Smooth muscle cell of trachea (primary cell): Measurements from ENCODE around the gene VN1R2. TPM values are rescaled to one million over a fixed set of nuclear protein-coding genes. Genes with fewer than 3 reads are reported as not detected.

Experiments
- total RNA-seq: library from RNA; depleted of rRNA; stranded (reverse); fragments of >200 nt; gene quantifications from 2 replicates; pipeline ENCODE4 v1.2.1, GENCODE V29; 2014

Gene VN1R2
- not detected in 2 replicates for total RNA-seq

GRCh38 chr19:53257715-53258342 lies at the start of gene VN1R2:
Gene VN1R2, plus strand, starts transcription at chr19:53258292. Its CDS starts 84 bp downstream, at chr19:53258376.

DNA sequence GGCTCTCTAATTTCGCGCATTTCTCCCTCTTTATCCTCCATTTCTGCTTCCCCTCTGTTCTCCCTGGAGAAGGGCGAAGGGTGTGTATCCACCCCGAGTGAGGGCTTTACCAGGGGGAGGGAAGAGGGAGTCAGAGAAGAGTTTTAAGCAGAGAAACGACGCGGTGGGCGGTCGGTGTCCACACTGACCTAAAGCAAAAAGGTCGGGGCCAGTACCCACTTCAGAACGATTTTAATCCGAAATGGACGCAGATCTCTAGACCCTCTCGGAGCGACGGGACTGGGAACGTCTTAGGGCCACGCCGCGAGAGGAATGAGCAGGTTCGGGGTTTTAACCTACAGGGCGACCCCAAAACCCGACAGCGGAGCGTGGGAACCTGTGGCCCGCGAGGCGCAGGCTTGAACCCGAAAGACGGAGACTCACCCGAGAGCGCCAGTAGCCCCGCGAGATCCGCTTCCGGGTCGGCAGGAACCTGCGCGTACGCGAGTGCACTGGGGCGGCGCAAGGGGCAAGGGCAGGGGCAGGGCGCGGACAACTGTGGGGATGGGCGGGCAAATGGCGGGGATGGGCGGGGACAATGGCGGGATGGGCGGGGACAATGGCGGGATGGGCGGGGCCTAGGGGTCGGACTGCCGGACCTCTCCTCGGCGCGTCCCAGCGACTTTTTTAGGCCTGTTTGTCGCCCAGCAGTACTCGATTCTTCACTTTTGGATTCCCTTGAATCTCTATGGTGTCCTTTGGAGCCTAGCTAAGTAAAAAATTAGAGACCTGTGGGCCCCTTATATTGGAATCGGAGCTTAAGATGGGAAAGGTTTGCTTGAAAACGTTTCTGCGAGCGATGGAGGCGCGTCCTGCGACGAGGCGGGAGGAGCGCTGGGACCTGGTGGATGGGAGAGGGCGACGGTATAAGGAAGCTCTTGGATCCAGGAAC lies 3.4 kb upstream of the VN1R2 start, which contains the start of gene ZNF677:
TSS of gene ZNF677 (minus strand) at position 463 of the 931 bp plus-strand sequence. CDS start 3,323 bp downstream, outside the sequence.

DNA sequence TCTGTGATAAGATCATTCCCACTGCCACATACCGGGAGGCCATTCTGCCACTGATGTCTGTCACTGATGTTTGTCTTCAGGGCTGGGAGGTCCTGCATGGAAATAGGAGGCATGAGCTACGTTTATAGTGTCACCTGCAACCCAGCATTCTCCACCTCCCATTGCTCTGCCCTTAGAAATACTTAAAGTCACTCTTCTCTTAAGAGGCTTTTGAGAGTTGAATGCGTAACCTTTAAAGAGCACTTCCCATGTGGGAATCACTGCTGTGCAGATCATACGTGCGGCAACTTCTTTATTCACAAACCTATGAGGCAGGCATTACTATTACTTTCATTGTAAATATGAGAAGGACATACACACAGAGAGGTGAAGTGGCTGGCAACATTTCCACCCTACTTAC lies 9.5 kb downstream of the VN1R2 start, which contains the start of gene VN1R4:
TSS of gene VN1R4 (minus strand) at position 101 of the 400 bp plus-strand sequence. CDS start at position 43, 58 bp downstream.

Other genes starting within 250 kb of the VN1R2 start
- not detected in 2 replicates for gene ERVV-1, start 244.4 kb upstream of the VN1R2 start, total RNA-seq
- not detected in 2 replicates for gene ERVV-2, start 213.6 kb upstream of the VN1R2 start, total RNA-seq
- gene ZNF160, start 154.9 kb upstream of the VN1R2 start, total RNA-seq = 29.2 and 37.7 TPM in 2 replicates
- gene ZNF415, start 125.4 kb upstream of the VN1R2 start, total RNA-seq = 4.8 and 15.2 TPM in 2 replicates
- gene ZNF347, start 99.2 kb upstream of the VN1R2 start, total RNA-seq = 8.3 and 10.6 TPM in 2 replicates
- 4.8 and 7.4 TPM in 2 replicates for gene ZNF665, start 64.9 kb upstream of the VN1R2 start, total RNA-seq
- gene ZNF677, start 3.4 kb upstream of the VN1R2 start, total RNA-seq = 17.4 and 18.8 TPM in 2 replicates
- not detected in 2 replicates for gene VN1R4, start 9.4 kb downstream of the VN1R2 start, total RNA-seq
- 7.6 and 9.5 TPM in 2 replicates for gene ZNF845, start 75.5 kb downstream of the VN1R2 start, total RNA-seq
- 5.6 and 8.4 TPM in 2 replicates for gene ZNF525, start 107.4 kb downstream of the VN1R2 start, total RNA-seq
- gene ZNF765, start 136.9 kb downstream of the VN1R2 start, total RNA-seq = 10.5 and 18.7 TPM in 2 replicates
- gene ZNF761, start 173.7 kb downstream of the VN1R2 start, total RNA-seq = 11.6 and 13.4 TPM in 2 replicates
- 3.1 and 3.5 TPM in 2 replicates for gene ZNF813, start 209.4 kb downstream of the VN1R2 start, total RNA-seq